Lung microvascular endothelial cell (primary cell): Measurements from ENCODE around the gene LRRC4C. TPM values are rescaled to one million over a fixed set of nuclear protein-coding genes. Genes with fewer than 3 reads are reported as not detected.
"Not testable (repeated sequence)": the region's sequence is repeated elsewhere in the genome, so short reads cannot be mapped to it uniquely, and the experiment has no call there.

Experiments used
- DNase-seq, 2 donors: peaks; one replicate each; pipeline versions ENCODE4 v3.0.0 to v3.0.0-alpha.2; 2010; ENCODE audit warnings: low read depth in 2 of 2
- total RNA-seq: library from RNA; depleted of rRNA; stranded (reverse); fragments of >200 nt; gene quantifications from 2 replicates; pipeline ENCODE4 v1.2.1, GENCODE V29; 2014

The LRRC4C gene
- total RNA-seq, 1 donor from 2014 or later, result not detected

DNA sequence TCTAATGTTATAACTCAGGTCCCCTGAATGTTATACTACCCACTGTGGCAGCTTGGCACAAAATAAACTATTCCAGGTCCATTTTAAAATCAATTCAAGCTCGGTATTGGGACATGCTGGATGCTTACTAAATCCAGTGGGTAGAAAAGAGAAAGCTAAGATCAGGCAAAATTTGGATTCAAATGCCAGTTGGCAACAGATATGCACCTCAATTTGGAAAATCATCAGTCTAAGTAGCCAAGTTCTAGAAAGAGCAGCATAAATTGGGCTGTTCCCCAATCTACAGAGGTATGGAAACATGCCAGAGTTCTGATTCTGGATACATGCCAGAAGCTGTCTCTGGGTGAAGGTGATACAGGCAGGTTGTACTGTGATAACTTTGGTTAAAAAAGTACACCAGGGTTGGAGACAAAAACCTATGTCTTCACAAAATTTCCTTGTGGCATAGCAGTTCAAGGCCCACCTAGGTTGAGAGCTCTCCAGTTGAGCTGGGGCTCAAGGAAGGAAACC, 427.8 kb downstream of the LRRC4C start:
- DNase-seq, result no peak

DNA sequence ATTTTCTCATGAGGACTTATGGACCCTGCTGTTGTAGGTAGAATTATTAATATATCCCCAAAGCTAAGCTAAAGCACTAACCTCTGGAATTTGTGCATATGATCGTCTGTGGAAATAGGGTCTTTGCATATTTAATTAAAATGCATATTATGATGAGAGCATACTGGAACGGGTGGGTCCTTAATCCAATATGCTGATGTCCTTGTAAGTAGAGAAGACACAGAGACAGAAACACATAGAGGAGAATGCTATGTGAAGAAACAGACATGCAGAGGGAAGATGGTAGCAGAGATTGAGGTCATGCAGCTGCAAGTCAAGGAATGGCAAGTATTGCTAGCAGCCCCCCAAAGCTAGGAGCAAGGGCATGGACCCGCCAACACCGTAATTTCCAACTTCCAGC, 439.2 kb downstream of the LRRC4C start:
- DNase-seq, result no peak

DNA sequence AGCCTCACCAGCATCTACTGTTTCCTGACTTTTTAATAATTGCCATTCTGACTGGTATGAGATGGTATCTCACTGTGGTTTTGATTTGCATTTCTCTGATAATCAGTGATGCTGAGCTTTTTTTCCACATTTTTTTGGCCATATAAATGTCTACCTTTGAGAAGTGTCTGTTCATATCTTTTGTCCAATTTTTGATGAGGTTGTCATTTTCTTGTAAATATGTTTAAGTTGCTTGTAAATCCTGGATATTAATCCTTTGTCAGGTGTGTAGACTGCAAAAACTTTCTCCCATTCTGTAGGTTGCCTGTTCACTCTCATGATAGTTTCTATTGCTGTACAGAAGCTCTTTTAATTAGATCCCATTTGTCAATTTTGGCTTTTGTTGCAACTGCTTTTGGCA, 439.8 kb downstream of the LRRC4C start:
- DNase-seq, result not testable (repeated sequence)

DNA sequence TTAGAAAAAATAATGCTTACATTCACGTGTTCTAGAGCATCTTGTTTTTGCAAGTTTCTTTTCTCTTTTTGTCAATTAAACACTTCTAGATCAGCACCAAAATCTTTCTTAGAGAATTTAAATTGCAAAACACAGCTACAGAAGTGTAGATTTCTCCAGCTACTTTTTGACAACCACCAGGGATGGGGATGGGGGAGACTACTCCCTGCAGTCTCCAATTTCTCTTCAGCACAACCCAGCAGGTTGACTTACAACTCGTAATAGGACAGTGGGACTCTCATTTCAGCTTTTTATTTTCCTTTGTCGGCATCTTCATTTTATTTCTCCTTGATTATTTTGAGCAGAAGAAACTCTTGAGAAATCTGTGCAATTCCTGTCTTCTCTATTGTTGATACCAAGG, 441.2 kb downstream of the LRRC4C start:
- DNase-seq, result no peak

DNA sequence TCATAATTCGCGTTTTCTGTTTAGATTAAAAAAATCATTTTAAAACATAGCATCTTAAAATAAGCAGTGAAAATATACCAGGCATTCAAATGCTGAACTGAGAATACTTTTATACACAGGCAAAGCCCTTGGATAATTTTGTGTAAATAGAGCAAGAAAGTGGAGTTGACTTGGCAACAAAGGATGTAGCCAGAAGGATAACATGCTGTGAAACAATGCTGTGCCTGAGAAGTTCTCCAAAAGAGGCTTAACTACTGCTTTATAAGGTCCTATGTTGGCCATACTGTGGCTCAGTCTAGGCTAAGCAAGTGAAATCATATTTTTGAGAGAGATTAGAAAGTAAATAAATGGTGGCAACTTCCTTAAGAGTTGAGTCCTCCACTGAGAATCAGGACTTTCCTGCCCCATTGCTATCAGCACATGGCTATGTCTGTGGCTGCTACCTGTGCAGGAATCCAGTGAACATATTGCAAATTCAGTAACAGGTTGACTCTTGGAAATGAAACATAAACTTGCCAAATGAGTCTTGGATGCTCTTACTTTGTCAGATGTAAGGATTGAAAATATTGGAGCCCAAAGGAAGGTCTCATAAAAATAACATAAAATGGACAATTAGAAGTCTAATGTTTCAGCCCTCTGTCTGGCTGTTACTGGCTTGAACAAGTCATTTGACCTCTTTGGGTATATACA, 448.9 kb downstream of the LRRC4C start:
- DNase-seq, result no peak

DNA sequence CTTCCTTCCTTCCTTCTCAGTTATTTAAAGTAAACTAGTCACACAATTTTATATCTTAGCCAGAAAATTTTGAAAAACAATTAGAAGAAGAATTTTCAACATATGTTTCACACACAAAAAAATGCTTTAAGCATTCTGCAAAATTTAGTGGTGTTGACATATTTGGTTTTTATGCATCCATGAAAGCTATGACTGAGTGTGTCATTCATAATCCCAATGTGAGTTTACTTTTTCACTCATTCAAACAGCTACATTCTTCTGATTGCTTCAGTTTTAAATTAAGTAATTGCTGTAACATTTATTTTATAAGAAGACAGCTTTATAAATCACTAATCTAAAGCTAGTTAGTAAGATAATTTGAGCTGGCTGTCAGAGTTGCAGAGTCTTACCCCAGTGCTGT, 453.5 kb downstream of the LRRC4C start:
- no peak for DNase-seq

DNA sequence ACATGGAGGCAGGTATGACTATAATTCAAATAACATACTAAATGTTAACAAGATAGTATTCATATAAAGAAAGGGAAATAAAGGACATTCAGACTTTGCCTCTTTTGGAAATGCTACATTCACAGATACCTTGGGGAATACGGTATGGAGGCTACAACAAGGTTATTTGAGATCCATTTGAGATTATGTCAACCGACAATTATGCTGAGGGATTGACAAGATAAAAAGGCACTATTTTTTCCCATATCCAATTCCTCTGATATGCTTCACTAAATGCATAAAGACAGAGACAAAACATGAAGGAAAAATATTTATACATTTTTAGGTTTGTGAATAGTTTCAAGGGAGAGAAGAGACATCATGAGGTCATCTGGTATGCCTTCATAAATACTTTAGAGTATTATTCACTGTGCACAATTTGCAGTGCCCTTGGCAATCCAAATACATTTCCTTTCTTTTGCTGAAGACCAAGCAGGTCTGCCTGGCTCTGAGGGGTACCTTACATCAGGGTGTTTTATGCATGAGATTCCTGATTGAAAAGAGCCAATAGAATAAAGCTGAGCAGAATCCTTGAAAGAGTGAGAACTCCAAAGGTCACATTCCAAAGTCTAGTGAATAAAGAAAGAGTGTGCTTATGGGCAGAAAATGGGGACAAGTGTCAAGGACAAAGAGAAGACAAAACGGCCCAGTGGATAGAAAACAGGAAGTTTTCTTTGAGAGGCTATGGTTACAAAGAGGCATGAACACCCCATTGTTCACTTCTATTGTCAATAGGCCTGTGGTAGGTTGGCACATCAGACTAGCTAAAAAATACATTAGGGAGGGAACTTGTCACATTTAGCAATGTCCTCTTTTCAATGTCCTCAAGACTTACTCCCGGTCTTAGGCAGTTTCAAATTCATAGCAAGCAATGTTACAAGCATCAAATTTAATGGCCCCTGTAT, 455.8 kb downstream of the LRRC4C start:
- no peak for DNase-seq

DNA sequence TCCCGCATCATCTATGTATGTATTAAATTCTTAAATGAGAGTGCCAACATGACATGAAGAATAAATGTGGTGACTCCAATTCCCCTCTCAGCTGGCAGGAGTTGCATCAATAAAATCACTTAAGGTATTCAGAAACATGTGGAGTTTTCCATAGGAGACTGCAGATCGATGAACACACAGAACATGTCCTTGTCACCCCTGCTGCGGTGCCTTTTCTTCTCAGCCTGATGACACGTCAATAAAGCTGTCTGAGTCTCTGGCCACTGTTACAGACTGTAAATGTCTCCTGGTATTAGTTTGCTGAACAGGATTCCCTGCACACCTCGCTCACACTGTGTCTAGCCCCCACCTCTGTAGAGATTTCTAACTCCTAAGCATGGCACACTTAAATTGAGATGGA, 460.5 kb downstream of the LRRC4C start:
- DNase-seq, result no peak

DNA sequence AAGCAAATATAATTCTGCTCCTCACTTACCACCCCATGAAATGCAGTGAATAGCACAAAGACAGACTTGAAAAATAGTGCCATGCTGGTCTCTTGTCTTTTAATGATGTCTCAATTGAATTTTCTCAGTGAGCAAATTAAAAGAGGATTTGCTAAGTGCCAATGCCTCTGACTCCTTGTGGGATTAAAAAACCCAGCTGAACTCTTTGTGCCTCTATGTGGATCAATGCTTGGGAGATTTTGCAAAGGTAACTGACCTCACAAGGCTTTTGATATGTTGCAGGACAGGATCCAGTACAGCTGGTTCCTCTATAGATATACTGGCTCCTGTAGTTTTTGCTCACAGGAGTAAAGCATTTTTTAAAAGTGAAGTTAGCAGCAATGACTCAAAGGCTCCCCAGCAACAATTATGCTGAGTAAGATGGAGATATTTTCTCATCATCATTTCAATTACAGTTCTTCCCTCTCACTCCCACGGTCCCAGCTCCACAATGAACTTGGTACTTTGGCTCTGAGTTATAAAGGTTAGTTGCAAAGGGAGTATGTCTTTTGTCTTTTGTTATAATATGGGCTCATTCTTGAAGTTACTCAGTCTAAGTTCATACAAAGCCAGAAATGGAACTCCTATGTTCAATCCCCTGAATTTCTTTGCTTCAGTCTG, 471.5 kb downstream of the LRRC4C start:
- no peak for DNase-seq

DNA sequence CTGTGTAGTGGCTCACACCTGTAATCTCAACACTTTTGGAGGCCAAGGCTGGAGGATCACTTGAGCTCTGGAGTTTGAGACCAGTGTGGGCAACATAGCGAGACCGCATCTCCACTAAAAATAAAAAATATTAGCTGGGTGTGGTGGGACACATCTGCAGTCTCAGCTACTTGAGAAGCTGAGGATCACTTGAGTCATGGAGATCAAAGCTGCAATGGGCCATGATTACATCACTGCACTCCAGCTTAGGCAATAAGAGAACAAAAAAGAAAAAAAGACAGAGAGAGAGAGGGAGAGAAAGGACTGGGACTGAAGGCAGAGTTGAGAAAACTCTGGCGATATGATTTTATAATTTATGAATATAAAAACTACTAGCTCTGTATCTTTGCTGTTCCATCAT, 473.1 kb downstream of the LRRC4C start:
- no peak for DNase-seq

DNA sequence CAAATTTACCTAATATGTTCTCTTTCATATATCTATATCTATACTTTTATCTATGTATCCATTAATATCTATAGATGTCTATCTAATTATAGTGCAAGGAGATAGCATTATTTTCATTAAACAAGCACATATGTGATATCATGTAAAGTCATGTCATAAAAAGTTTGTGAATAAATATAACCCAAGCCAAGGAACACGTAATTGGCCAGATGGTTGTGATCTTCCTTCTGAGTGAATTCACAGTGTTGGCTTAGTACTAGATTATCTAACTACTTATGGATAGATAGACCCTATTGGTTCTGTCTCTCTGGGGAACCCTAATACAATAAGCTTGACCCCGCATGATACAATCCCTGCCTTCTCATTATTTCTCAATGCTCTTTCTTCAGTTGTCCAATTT, 484.4 kb downstream of the LRRC4C start:
- no peak for DNase-seq

DNA sequence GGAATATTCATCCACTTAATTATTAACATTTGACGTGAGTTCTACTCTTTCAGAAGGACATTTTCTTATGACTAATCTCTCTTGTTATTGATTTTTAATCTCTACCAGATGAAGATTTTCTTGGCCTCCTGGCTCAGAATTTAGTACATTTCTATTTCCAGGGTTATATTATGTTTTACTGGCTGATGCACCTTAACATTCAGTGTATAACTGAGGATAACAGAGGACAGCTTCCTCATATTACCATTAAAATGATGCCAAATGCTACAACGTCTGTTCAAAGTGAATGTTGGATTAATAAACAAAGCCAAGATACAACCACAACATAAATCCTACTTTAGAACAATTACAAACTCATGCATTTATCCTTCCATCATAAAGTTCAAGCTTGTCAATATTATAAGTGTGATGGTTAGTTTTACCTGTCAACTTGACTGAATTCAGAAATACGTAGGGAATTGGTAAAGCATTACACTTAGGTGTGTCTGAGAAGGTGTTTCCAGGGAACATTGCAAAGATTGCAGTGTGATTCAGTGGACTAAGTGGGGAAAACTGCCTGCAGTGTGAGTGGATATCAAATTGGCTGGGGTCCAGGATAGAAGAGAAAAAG, 485.2 kb downstream of the LRRC4C start:
- no peak for DNase-seq

DNA sequence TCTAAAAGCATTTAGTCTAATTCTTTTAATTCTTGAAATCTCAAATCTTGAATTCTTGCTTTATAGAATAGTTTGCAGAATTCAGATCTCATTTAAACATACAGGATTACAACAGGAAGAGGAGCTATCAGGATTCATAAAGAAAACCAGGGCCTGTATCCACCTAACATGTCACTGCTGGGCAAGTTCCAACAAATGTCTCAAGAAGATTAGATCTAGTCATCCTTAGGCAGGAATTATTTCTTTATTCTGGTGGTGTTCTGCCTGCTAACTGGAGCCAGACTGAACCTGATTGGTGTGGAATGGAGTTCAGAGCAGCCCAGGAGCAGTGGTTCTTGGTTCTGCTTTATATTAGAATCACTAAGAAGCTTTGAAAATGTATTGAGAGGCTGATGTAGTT, 500.7 kb downstream of the LRRC4C start:
- DNase-seq, result no peak

DNA sequence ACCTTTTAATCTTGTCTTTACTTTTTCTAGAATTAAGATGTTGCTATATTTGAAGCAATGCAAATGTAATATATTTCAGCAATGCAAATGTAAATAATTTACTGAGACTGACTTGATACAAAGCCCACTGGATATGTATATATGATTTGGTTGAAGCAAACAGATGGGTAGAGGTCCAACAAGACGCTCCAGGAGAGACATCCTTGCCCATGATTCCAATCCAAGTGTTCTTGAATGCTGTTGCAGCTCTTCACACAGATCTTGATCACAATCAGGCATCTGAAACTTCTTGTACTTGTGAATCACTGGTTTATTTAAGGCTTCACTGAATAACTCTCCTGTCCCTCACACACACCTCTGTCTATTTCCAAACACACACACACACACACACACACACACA, 507.0 kb downstream of the LRRC4C start:
- DNase-seq, result no peak

DNA sequence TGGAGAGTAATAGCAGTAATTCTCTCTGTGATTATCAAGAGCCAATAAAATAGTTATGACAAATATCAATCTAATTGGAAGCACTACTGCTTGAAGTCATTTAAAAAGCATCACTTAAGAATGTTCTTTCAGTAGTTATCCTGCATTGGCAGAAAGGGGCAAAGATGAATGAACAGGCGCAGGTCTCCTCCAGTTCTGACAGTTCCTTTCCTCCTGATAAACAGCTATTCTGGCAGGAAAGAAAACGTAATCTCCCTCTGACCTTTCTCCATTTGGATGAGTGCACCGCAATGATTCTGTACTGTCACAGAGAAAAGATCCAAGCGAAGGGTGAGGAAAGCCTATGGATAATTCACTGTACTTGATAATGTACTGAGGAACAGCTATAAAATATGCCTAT, 521.5 kb downstream of the LRRC4C start:
- no peak for DNase-seq

DNA sequence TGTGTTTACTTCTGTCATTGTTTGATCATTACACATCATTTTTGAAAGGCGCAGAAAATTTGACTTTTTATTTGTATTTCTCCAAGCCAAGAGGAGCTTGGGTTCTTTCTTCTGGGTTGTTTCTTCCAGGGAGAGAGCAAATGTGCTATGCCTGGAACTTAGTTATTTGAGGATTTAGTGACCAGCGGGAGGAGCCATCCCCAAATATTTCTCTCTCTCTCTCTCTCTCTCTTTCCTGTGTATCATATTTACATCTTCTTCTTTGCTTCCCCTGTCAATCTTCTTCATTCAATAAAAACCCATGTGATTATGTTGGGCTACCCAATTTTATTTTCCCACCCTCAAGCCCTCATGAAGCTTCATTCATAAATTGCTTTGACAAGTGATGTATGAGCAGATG, 534.5 kb downstream of the LRRC4C start:
- no peak for DNase-seq

DNA sequence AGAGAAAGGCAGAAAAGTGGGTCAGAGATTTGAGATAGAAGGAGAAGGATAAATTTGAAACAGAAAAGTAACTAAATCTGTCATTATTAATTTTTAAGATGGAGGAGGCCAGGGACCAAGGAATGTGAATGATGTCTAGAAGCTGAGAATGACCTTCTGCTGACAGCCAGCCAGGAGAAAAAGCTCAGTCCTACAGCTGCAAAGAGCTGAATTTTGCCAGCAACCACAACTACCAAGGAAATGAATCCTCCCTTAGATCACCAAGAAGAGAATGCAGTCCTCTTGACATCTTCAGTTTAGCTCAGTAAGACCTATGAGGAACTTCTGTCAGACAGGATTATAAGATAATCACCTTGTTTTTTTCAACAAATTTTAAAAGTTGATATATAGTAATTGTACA, 538.2 kb downstream of the LRRC4C start:
- DNase-seq, result no peak

DNA sequence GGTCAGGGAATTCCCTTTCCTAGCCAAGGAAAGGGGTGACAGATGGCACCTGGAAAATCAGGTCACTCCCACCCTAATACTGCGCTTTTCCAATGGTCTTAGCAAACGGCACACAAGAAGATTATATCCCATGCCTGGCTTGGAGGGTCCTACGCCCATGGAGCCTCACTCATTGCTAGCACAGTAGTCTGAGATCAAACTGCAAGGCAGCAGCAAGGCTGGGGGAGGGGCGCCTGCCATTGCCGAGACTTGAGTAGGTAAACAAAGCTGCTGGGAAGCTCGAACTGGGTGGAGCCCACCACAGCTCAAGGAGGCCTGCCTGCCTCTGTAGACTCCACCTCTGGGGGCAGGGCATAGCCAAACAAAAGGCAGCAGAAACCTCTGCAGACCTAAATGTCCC, 548.7 kb downstream of the LRRC4C start:
- DNase-seq, result not testable (repeated sequence)

DNA sequence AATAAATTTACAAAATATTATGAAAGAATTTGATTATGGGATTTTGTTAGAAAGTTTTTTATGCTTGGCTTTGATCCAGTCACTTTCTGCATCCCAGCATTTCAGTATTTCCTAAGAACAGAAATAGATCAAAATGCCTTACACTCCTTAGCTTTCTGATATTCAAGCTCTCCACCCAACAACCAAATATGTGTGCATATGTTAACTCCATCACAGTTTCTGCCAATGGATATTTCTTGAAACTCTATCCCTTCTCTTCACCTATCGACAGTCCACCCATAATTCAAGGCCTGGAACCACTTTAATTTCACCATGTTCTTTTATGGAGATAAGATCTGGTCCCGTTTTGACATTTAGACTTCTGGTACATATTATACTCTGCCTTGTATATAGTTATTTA, 565.0 kb downstream of the LRRC4C start:
- DNase-seq, result no peak

DNA sequence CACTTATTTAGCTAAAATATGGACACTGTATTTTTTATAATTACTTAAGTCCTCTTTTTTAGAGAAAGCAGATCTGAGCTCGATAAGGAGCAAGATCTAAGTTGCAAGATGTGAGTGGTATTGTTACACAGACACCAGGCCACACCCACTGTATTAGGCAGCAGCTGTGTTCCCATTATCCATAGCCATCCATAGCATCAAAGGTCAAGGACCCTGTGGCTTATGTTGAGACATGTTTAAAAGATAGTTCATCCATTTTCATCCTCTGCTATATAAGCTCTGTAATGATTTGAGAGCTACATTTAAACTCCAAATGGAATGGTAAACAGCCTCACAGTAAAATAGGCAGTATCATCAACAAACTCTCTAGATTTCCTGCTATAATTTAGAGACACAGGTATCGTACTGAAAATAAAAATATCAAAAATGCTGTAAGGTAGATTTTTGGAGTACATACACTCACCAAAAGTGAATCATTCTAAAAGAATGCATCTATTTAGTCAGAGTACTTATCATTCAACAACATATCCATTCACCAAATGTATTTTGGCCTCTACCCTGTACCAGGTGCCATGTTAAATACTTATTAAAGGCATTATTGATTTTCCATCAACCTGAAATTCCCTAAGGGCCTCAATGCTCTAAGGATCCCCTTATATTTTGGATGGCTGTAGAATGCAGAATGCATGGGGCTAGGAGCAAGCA, 574.0 kb downstream of the LRRC4C start:
- no peak for DNase-seq

DNA sequence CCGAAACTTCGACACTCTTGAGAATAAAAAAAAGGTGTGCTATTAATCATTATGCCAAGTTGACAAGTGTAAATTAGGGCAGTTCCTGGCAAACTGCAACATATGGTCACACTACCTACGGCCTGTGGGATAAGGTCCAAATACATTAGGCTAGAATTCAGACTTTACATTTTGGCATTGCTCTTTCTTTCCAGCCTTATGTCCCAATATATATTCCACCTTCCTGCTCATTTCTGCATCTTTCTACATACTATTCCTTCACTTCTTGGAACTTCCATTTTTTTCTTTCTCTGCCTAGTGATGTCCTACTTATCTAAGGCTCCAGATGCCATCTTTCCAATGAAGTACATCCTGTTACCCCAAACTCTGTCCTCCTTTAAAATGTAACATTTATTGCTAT, 577.2 kb downstream of the LRRC4C start:
- DNase-seq, result no peak
